ENCODE data around the gene SIM2. TPM values are rescaled to one million over a fixed set of nuclear protein-coding genes. Genes with fewer than 3 reads are reported as not detected.

The SIM2 gene
- total RNA-seq, 3 donors from 2014 or later (not counting 1 experiment from before 2014, with no cell fraction given) = not detected

GRCh38 chr21:36743008-36743407 lies 44.1 kb downstream of the SIM2 start:
- intact Hi-C loops (cut with micrococcal nuclease) = no loop called here
- Histone ChIP-seq H3K4me3 (ENCODE audit: low read length) (no peak overlapping the region), H3K36me3 (ENCODE audit: control insufficient read depth, insufficient read depth, low read length) (no peaks in the 10 kb centered on the region), H3K9me3 (ENCODE audit: control insufficient read depth, insufficient read depth, low read length) (no peaks in the 10 kb centered on the region), H3K4me1 (ENCODE audit: control insufficient read depth, insufficient read depth, low read length) (peaks cover 4% of the 10 kb centered on the region), H3K27ac (ENCODE audit: low read length) (no peak overlapping the region), H3K27me3 (ENCODE audit: control insufficient read depth, insufficient read depth, low read length) (peaks cover 7% of the 10 kb centered on the region)
- Mint-ChIP-seq H3K27ac (no peak overlapping the region), H3K4me3 (no peak overlapping the region), H3K36me3 (no peaks in the 10 kb centered on the region), H3K4me1 (peaks cover 10% of the 10 kb centered on the region in 2 donors), H3K27me3 (ENCODE audit: low read depth in 2 of 2) (peaks cover 25 to 35% of the 10 kb centered on the region in 2 donors), H3K9me3 (no peaks in the 10 kb centered on the region)
- 98% methylated on average over 5 of the region's 7 CpGs for WGBS (ENCODE audit: insufficient coverage)
- DNase-seq = no peak
- ATAC-seq = no peak
- TF ChIP-seq CTCF (IDR thresholded peaks at IDR 0.05) = no peak

DNA sequence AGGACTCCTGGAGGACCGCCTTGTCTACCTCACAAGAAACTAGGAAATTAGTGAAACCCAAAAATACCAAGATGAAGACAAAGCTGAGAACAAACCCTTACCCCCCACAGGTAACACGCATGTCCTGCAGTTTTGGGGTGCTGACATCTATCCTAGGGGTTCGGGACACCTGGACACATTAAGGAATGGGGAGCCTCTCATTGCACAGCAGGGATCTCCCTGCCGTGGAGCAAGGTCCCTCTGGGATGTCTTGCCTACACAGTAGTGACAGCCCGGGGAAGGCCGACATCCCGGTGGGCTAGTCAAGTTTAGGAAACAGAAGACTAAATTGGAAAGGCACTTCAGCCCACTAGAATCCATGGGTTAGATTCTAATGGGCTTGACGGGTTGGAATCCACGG lies 44.5 kb downstream of the SIM2 start:
- 91% methylated on average over 9 of the region's 9 CpGs for WGBS (ENCODE audit: insufficient coverage)
- Mint-ChIP-seq H3K4me1 (peaks cover 10 to 12% of the 10 kb centered on the region in 2 donors), H3K27me3 (ENCODE audit: low read depth in 2 of 2) (peaks cover 28 to 37% of the 10 kb centered on the region in 2 donors), H3K27ac (no peak overlapping the region), H3K4me3 (no peak overlapping the region), H3K9me3 (no peaks in the 10 kb centered on the region), H3K36me3 (no peaks in the 10 kb centered on the region)
- intact Hi-C loops (cut with micrococcal nuclease) = no loop called here
- TF ChIP-seq CTCF (IDR thresholded peaks at IDR 0.05) = no peak
- no peak overlapping the region for H3K4me3 ChIP-seq (ENCODE audit: low read length)
- H3K4me1 ChIP-seq (ENCODE audit: control insufficient read depth, insufficient read depth, low read length) = peaks cover 4% of the 10 kb centered on the region
- peaks cover 10% of the 10 kb centered on the region for H3K27me3 ChIP-seq (ENCODE audit: control insufficient read depth, insufficient read depth, low read length)
- no peaks in the 10 kb centered on the region for H3K36me3 ChIP-seq (ENCODE audit: control insufficient read depth, insufficient read depth, low read length)
- ATAC-seq = no peak
- H3K9me3 ChIP-seq (ENCODE audit: control insufficient read depth, insufficient read depth, low read length) = no peaks in the 10 kb centered on the region
- no peak overlapping the region for H3K27ac ChIP-seq (ENCODE audit: low read length)
- DNase-seq = no peak

GRCh38 chr21:36744190-36744559 lies 45.3 kb downstream of the SIM2 start:
- no peak overlapping the region for H3K27ac Mint-ChIP-seq
- no peaks in the 10 kb centered on the region for H3K9me3 ChIP-seq (ENCODE audit: control insufficient read depth, insufficient read depth, low read length)
- H3K4me3 ChIP-seq (ENCODE audit: low read length) = no peak overlapping the region
- H3K4me1 ChIP-seq (ENCODE audit: control insufficient read depth, insufficient read depth, low read length) = peaks cover 4% of the 10 kb centered on the region
- ATAC-seq (no peak), DNase-seq (no peak)
- WGBS (ENCODE audit: insufficient coverage) = 96% methylated on average over 3 of the region's 3 CpGs
- H3K36me3 ChIP-seq (ENCODE audit: control insufficient read depth, insufficient read depth, low read length) = no peaks in the 10 kb centered on the region
- TF ChIP-seq CTCF (IDR thresholded peaks at IDR 0.05) = no peak
- H3K9me3 Mint-ChIP-seq = no peaks in the 10 kb centered on the region
- H3K4me3 Mint-ChIP-seq = no peak overlapping the region
- H3K36me3 Mint-ChIP-seq = no peaks in the 10 kb centered on the region
- H3K4me1 Mint-ChIP-seq = peaks cover 10 to 14% of the 10 kb centered on the region in 2 donors
- intact Hi-C loops (cut with micrococcal nuclease) = no loop called here
- peaks cover 15% of the 10 kb centered on the region for H3K27me3 ChIP-seq (ENCODE audit: control insufficient read depth, insufficient read depth, low read length)
- peaks cover 33 to 44% of the 10 kb centered on the region in 2 donors for H3K27me3 Mint-ChIP-seq (ENCODE audit: low read depth in 2 of 2)
- no peak overlapping the region for H3K27ac ChIP-seq (ENCODE audit: low read length)

GRCh38 chr21:36744560-36745231 lies 45.8 kb downstream of the SIM2 start:
- Histone ChIP-seq H3K4me3 (ENCODE audit: low read length) (no peak overlapping the region), H3K4me1 (ENCODE audit: control insufficient read depth, insufficient read depth, low read length) (peaks cover 4% of the 10 kb centered on the region), H3K27me3 (ENCODE audit: control insufficient read depth, insufficient read depth, low read length) (peaks cover 15% of the 10 kb centered on the region), H3K27ac (ENCODE audit: low read length) (no peak overlapping the region), H3K36me3 (ENCODE audit: control insufficient read depth, insufficient read depth, low read length) (no peaks in the 10 kb centered on the region), H3K9me3 (ENCODE audit: control insufficient read depth, insufficient read depth, low read length) (no peaks in the 10 kb centered on the region)
- no peak overlapping the region for H3K4me3 Mint-ChIP-seq
- H3K4me1 Mint-ChIP-seq = peaks cover 10 to 14% of the 10 kb centered on the region in 2 donors
- no peak for DNase-seq
- 69% methylated on average over 30 of the region's 30 CpGs for WGBS (ENCODE audit: insufficient coverage)
- H3K9me3 Mint-ChIP-seq = no peaks in the 10 kb centered on the region
- no peak overlapping the region for H3K27ac Mint-ChIP-seq
- intact Hi-C loops (cut with micrococcal nuclease) = no loop called here
- no peak for TF ChIP-seq CTCF (IDR thresholded peaks at IDR 0.05)
- H3K27me3 Mint-ChIP-seq (ENCODE audit: low read depth in 2 of 2) = peaks cover 34 to 49% of the 10 kb centered on the region in 2 donors
- H3K36me3 Mint-ChIP-seq = no peaks in the 10 kb centered on the region
- ATAC-seq = no peak
